Measurements from ENCODE around the gene EFNA4. TPM values are rescaled to one million over a fixed set of nuclear protein-coding genes. Genes with fewer than 3 reads are reported as not detected.
A peak's percentile ranks its signal among the peaks of the same experiment; 100 is the strongest.

EFNA4 gene
- total and polyA plus RNA-seq, 9 of the 15 experiments (the other 6 are each of a cell fraction or from before 2014, with no cell fraction given): 0.68 to 7.4 (median 6.1) TPM

DNA sequence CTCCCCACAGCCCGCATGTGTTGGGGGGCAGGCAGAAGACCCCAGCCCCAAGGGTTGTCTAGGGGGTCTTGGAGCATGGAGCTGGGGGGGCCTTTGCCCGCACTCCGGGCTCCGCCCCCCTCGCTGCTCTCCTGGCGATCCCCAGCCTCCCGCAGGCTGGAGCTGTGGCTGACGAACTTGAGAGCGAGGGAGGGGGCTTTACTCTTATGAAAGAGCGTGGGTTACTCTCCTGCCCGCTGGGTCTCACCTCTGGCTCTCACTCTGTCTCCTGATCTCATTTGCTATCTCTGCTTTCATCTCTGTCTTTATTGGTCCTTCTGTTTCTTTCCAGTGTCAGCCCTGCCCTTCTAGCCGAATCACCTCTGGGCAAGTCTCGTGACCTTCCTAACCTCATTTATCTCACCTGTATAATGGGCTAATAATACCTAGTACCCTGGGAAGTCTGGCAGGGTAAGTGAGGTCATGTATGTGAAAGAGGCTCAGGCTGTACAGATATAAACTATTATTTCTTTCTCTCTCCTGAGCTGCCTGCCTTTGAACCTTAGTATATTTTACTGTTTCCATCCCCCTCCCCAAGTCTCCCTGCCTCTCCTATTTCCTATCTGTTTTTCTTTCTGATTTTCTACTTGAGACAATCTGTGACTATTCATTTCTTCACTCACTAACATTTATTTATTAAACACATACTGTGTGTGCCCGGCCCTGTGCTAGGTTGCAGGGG lies 731 bp downstream of the EFNA4 start (continued):
- TF ChIP-seq NR4A1 (CRISPR knock-in tag; IDR thresholded peaks at IDR 0.05): no peak
- no peak for TF ChIP-seq NR4A1 (tag; IDR thresholded peaks at IDR 0.05)
- no peak for TF ChIP-seq ZBTB1 (CRISPR knock-in tag; IDR thresholded peaks at IDR 0.05; ENCODE audit: borderline replicate concordance, low read depth)
- TF ChIP-seq ZNF589 (CRISPR knock-in tag; IDR thresholded peaks at IDR 0.05; ENCODE audit: low read depth): no peak
- TF ChIP-seq PYGO2 (tag; IDR thresholded peaks at IDR 0.05): no peak
- TF ChIP-seq RBM25 (IDR thresholded peaks at IDR 0.05; ENCODE audit: low read depth, low read length, severe bottlenecking): peak; percentile 98
- TF ChIP-seq HMG20A (CRISPR knock-in tag; conservative IDR thresholded peaks at IDR 0.05): no peak
- no peak for TF ChIP-seq NR2C1 (IDR thresholded peaks at IDR 0.05)
- no peak for TF ChIP-seq NR2C1 (tag; IDR thresholded peaks at IDR 0.05)
- TF ChIP-seq ZNF124 (CRISPR knock-in tag; IDR thresholded peaks at IDR 0.05): no peak
- no peak for TF ChIP-seq MCM3 (IDR thresholded peaks at IDR 0.05)
- TF ChIP-seq SOX6 (IDR thresholded peaks at IDR 0.05): no peak
- no peak for TF ChIP-seq BRD4 (IDR thresholded peaks at IDR 0.05)
- no peak for TF ChIP-seq TARDBP (IDR thresholded peaks at IDR 0.05)
- TF ChIP-seq ZNF444 (CRISPR knock-in tag; IDR thresholded peaks at IDR 0.05): no peak
- no peak for TF ChIP-seq GABPA (tag; conservative IDR thresholded peaks at IDR 0.05; ENCODE audit: low read depth)
- TF ChIP-seq POLR2G (IDR thresholded peaks at IDR 0.05; ENCODE audit: low read depth, low read length): no peak
- TF ChIP-seq ZNF639 (CRISPR knock-in tag; conservative IDR thresholded peaks at IDR 0.05 in 1 of 2, IDR thresholded peaks at IDR 0.05 in 1 of 2): no peak
- TF ChIP-seq NCOA2 (IDR thresholded peaks at IDR 0.05; ENCODE audit: partially characterized antibody in 2 of 2): no peak
- TF ChIP-seq ZNF717 (CRISPR knock-in tag; IDR thresholded peaks at IDR 0.05): no peak
- no peak for TF ChIP-seq ZNF79 (CRISPR knock-in tag; IDR thresholded peaks at IDR 0.05; ENCODE audit: low read depth)
- no peak for TF ChIP-seq SMAD2 (IDR thresholded peaks at IDR 0.05; ENCODE audit: low read depth, low read length)
- no peak for TF ChIP-seq THAP12 (CRISPR knock-in tag; IDR thresholded peaks at IDR 0.05)
- TF ChIP-seq ZFPM2 (CRISPR knock-in tag; IDR thresholded peaks at IDR 0.05): no peak
- no peak for TF ChIP-seq HNRNPH1 (optimal IDR thresholded peaks at IDR 0.05; ENCODE audit: low read depth, low read length)

All from K562 (cell line).